GM23338 (cell line): Measurements from ENCODE around the gene TTC31. TPM values are rescaled to one million over a fixed set of nuclear protein-coding genes. Genes with fewer than 3 reads are reported as not detected.

Source experiments
- ZNF114 ChIP-seq: fragments of 250-450 bp; sonication (Bioruptor Pico); IDR thresholded peaks from 2 replicates; pipeline ENCODE4 v1.5.0; 2020; ENCODE audit warnings: mild to moderate bottlenecking, moderate library complexity
- ZNF331 ChIP-seq: fragments of 250-450 bp; sonication (Bioruptor Pico); IDR thresholded peaks from 2 replicates; pipeline ENCODE4 v1.5.0; 2020; ENCODE audit warnings: low read depth, mild to moderate bottlenecking, moderate library complexity
- ZNF462 ChIP-seq: fragments of 250-450 bp; sonication (Bioruptor Pico); IDR thresholded peaks from 2 replicates; pipeline ENCODE4 v1.5.0; 2020; ENCODE audit warnings: mild to moderate bottlenecking, moderate library complexity
- polyA plus RNA-seq: library from polyadenylated mRNA; unstranded; fragments of >200 nt; fragmentation: Nextera tagmentation; extraction: Ambion mirVana; gene quantifications from 2 replicates; pipeline ENCODE4 v1.2.1, GENCODE V29; 2016
- total RNA-seq: library from RNA; depleted of rRNA; stranded (reverse); fragments of >200 nt; shearing (Covaris generic); gene quantifications from 2 replicates; pipeline ENCODE4 v1.2.3, GENCODE V29; 2014
- TF ChIP-seq, protein P1 (sequence below): IDR thresholded peaks from one replicate; pipeline ENCODE4 v1.6.1; 2018; ENCODE audit warnings: antibody characterized with exemption; ENCODE audit not compliant: unreplicated experiment

TTC31 gene
- total and polyA plus RNA-seq, 2 experiments from 2014 or later, result 15.8 to 29.2 TPM

DNA sequence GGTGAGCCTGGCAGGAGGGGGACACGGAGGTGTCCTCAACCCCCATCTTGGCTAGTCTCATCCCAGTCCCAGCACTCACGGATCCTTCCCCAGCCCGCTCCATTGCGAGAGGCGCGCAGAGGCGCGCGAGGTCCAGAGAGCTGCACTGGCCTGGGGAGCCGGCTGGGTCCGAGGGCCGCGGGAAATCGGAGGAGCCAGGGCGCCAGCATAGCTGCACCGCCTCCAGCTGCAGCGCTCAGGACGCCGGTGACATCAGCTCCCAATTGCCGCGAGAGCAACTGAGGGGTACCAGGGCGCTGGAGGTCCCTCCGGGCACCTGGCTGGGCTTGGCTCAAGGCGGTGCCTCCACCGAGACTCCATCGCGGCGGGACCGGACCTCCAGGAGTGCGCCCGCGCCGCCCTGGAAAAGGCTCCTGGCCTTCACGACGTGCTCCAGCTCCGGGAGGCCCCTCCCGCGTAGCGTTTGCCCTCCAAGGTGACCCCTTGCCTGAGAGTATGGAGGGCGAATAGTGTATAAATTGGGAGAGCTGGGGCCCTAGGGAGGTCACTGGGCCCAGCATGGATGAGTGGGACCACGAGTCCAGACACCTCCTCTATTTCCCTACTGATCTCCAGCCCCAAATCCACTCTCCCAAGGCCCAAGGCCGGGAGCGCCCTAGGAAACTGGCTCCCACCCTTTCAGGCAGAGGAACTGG lies 46.6 kb upstream of the TTC31 start (continued):
- TF ChIP-seq ZNF462 (CRISPR knock-in tag) (no peak), ZNF331 (CRISPR knock-in tag) (no peak), ZNF114 (CRISPR knock-in tag) (no peak)
- TF ChIP-seq, protein P1, sequence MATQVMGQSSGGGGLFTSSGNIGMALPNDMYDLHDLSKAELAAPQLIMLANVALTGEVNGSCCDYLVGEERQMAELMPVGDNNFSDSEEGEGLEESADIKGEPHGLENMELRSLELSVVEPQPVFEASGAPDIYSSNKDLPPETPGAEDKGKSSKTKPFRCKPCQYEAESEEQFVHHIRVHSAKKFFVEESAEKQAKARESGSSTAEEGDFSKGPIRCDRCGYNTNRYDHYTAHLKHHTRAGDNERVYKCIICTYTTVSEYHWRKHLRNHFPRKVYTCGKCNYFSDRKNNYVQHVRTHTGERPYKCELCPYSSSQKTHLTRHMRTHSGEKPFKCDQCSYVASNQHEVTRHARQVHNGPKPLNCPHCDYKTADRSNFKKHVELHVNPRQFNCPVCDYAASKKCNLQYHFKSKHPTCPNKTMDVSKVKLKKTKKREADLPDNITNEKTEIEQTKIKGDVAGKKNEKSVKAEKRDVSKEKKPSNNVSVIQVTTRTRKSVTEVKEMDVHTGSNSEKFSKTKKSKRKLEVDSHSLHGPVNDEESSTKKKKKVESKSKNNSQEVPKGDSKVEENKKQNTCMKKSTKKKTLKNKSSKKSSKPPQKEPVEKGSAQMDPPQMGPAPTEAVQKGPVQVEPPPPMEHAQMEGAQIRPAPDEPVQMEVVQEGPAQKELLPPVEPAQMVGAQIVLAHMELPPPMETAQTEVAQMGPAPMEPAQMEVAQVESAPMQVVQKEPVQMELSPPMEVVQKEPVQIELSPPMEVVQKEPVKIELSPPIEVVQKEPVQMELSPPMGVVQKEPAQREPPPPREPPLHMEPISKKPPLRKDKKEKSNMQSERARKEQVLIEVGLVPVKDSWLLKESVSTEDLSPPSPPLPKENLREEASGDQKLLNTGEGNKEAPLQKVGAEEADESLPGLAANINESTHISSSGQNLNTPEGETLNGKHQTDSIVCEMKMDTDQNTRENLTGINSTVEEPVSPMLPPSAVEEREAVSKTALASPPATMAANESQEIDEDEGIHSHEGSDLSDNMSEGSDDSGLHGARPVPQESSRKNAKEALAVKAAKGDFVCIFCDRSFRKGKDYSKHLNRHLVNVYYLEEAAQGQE, result no peak
